SU-DHL-6 (cell line): ENCODE data around the gene SPHK2.

ENCODE experiments used
- H2AFZ ChIP-seq: fragments of 200-600 bp; sonication (generic); 2 replicates; pipeline ENCODE4 v1.6.1; 2014; ENCODE audit warnings: low read depth, mild to moderate bottlenecking, moderate library complexity, mixed read lengths, antibody characterized with exemption, low read length; ENCODE audit not compliant: severe bottlenecking
- H3F3A ChIP-seq: fragments of 200-600 bp; shearing (Covaris generic); 2 replicates; pipeline ENCODE4 v1.6.0; 2016; ENCODE audit warnings: antibody characterized with exemption, mild to moderate bottlenecking; ENCODE audit not compliant: insufficient read depth
- H3K27ac ChIP-seq: fragments of 200-600 bp; sonication (generic); 2 replicates; pipeline ENCODE4 v1.5.1; 2016; ENCODE audit warnings: low read depth, mild to moderate bottlenecking, low read length, moderate library complexity, mixed read lengths
- H3K27me3 ChIP-seq: fragments of 200-600 bp; sonication (generic), shearing (Covaris generic); 2 replicates; pipeline ENCODE4 v1.6.0; 2014; ENCODE audit warnings: mild to moderate bottlenecking, low read length
- H3K36me3 ChIP-seq: fragments of 200-600 bp; sonication (generic); 2 replicates; pipeline ENCODE4 v1.6.1; 2014; ENCODE audit warnings: mild to moderate bottlenecking, low read length, mixed read lengths
- H3K4me2 ChIP-seq: fragments of 300-600, 200-600 bp; shearing (Covaris generic), sonication (generic); 2 replicates; pipeline ENCODE4 v1.6.0; 2014; ENCODE audit warnings: low read length, low read depth, mild to moderate bottlenecking; ENCODE audit not compliant: poor library complexity, severe bottlenecking
- H3K4me3 ChIP-seq: fragments of 200-600 bp; sonication (generic); 2 replicates; pipeline ENCODE4 v1.5.1; 2014; ENCODE audit warnings: antibody characterized with exemption, low read length, mild to moderate bottlenecking, mixed read lengths; ENCODE audit not compliant: insufficient read depth, poor library complexity, severe bottlenecking
- H3K79me2 ChIP-seq: fragments of 200-600 bp; sonication (generic); 2 replicates; pipeline ENCODE4 v1.6.1; 2014; ENCODE audit warnings: mild to moderate bottlenecking, low read length, moderate library complexity; ENCODE audit not compliant: insufficient read depth
- H3K9ac ChIP-seq: fragments of 200-600 bp; sonication (generic); 2 replicates; pipeline ENCODE4 v1.7.0; 2014; ENCODE audit warnings: mild to moderate bottlenecking, low read length
- H3K9me2 ChIP-seq: fragments of 200-600 bp; sonication (generic); replicated peaks from 2 replicates; pipeline ENCODE4 v1.6.1; 2014; ENCODE audit warnings: low read length; ENCODE audit not compliant: insufficient read depth
- H3K9me3 ChIP-seq: fragments of 200-600 bp; sonication (generic); 2 replicates; pipeline ENCODE4 v1.6.1; 2014; ENCODE audit warnings: low read length, mixed read lengths; ENCODE audit not compliant: insufficient read depth
- H4K20me1 ChIP-seq: fragments of 200-600 bp; sonication (generic); 2 replicates; pipeline ENCODE4 v1.6.1; 2014; ENCODE audit warnings: low read depth, mild to moderate bottlenecking, antibody characterized with exemption, low read length, moderate library complexity, mixed read lengths
- CTCF ChIP-seq: fragments of 200-600 bp; sonication (generic); IDR thresholded peaks from one replicate; pipeline ENCODE4 v1.5.1; 2017; ENCODE audit warnings: antibody characterized with exemption, mild to moderate bottlenecking, low read length, moderate library complexity; ENCODE audit not compliant: insufficient read depth, poor library complexity, severe bottlenecking
- EZH2phosphoT487 ChIP-seq: fragments of 200-600 bp; sonication (generic), shearing (Covaris generic); conservative IDR thresholded peaks from 2 replicates; pipeline ENCODE4 v1.6.1; 2018; ENCODE audit warnings: mild to moderate bottlenecking, antibody characterized with exemption, low read length, moderate library complexity, mixed read lengths

The SPHK2 gene

GRCh38 chr19:48591021-48591420 lies 28.3 kb upstream of the SPHK2 start:
- Histone ChIP-seq H3K4me3 (no peak overlapping the region), H3K27me3 (no peaks in the 10 kb centered on the region), H3K27ac (no peak overlapping the region), H3K36me3 (no peaks in the 10 kb centered on the region), H3K4me2 (no peak overlapping the region), H3F3A (no peaks in the 10 kb centered on the region), H3K9me3 (no peaks in the 10 kb centered on the region), H3K79me2 (no peaks in the 10 kb centered on the region), H3K9me2 (no peaks in the 10 kb centered on the region), H3K9ac (no peak overlapping the region), H2AFZ (no peak overlapping the region), H4K20me1 (no peaks in the 10 kb centered on the region)
- TF ChIP-seq EZH2phosphoT487 (no peak), CTCF (no peak)

GRCh38 chr19:48595171-48595570 lies 24.1 kb upstream of the SPHK2 start:
- H3K27me3 ChIP-seq: no peaks in the 10 kb centered on the region
- H3K27ac ChIP-seq: no peak overlapping the region
- H3F3A ChIP-seq: no peaks in the 10 kb centered on the region
- H3K4me2 ChIP-seq: no peak overlapping the region
- no peaks in the 10 kb centered on the region for H3K9me3 ChIP-seq
- no peaks in the 10 kb centered on the region for H4K20me1 ChIP-seq
- H3K36me3 ChIP-seq: no peaks in the 10 kb centered on the region
- no peak overlapping the region for H3K4me3 ChIP-seq
- no peak overlapping the region for H2AFZ ChIP-seq
- no peaks in the 10 kb centered on the region for H3K79me2 ChIP-seq
- TF ChIP-seq EZH2phosphoT487: no peak
- TF ChIP-seq CTCF: no peak
- no peaks in the 10 kb centered on the region for H3K9me2 ChIP-seq
- no peak overlapping the region for H3K9ac ChIP-seq

- no peaks in the 10 kb centered on the region for H3K79me2 ChIP-seq
- no peak overlapping the region for H3K27ac ChIP-seq
- no peaks in the 10 kb centered on the region for H3K9me2 ChIP-seq
- H4K20me1 ChIP-seq: no peaks in the 10 kb centered on the region
- no peak overlapping the region for H3K4me3 ChIP-seq
- TF ChIP-seq EZH2phosphoT487 (no peak), CTCF (no peak)
- H3K4me2 ChIP-seq: no peak overlapping the region
- H2AFZ ChIP-seq: no peak overlapping the region
- no peak overlapping the region for H3K9ac ChIP-seq
- H3K9me3 ChIP-seq: no peaks in the 10 kb centered on the region
- H3K36me3 ChIP-seq: no peaks in the 10 kb centered on the region
- no peaks in the 10 kb centered on the region for H3F3A ChIP-seq
- H3K27me3 ChIP-seq: no peaks in the 10 kb centered on the region
Observed at GRCh38 chr19:48595833-48596232, 23.5 kb upstream of the SPHK2 start.

- Histone ChIP-seq H2AFZ (no peak overlapping the region), H3K9me3 (no peaks in the 10 kb centered on the region), H3K4me2 (no peak overlapping the region), H3K27ac (no peak overlapping the region), H3K27me3 (no peaks in the 10 kb centered on the region), H3K36me3 (no peaks in the 10 kb centered on the region), H3K9me2 (no peaks in the 10 kb centered on the region), H3K4me3 (no peak overlapping the region), H3F3A (no peaks in the 10 kb centered on the region), H3K79me2 (no peaks in the 10 kb centered on the region), H4K20me1 (no peaks in the 10 kb centered on the region), H3K9ac (no peak overlapping the region)
- no peak for TF ChIP-seq EZH2phosphoT487
Observed at GRCh38 chr19:48596237-48596636, 23.1 kb upstream of the SPHK2 start.
